ENCODE results near the gene LRRK1.

Gene LRRK1

DNA sequence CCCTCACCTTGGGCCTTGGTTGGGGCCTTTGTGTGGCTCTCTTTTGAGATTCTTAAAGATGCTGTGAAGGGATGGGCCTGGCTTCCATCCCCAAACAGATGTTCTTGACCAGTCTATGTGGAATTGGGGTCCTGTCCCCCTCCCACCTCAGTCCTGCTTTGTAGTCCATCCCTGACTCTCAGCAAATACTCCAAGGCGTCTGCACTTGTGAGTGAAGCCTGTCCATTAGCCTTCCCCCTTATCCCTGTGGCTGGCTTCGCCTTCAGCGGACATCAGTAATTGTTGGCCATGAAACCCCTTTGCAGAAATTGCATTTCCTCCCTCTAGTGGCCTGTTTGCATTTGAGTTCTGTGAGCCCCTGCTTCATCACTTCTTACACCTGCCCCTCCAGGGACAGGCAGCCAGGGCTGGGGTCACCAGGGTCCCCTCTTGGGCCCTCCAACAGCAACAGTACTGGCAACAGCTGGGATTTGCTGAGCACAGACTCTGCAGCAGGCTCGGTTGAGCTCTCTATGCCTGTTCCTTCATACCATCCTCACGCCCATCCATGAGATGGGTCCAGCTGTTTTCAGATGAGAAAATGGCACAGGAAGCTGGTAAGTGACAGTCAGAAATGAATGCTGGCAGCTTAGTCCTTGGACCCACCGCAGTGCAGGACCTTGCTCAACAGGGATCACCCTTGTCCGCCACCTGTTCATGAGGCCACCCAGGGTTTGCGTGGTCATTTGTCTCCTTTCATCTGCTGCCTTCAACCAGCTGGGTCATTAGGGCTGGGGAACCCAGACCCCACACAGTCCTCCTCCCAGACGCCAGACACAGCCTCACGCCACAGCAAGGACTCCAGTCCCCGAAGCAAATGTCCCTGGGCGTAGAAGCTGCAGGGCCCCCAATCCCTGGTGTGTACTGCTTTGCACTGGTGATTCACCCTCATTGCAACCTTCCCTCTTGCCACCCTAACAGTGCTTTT lies 8.9 kb upstream of the LRRK1 start:
- DNase-seq (ENCODE audit: low read depth in 2 of 2): no peak

DNA sequence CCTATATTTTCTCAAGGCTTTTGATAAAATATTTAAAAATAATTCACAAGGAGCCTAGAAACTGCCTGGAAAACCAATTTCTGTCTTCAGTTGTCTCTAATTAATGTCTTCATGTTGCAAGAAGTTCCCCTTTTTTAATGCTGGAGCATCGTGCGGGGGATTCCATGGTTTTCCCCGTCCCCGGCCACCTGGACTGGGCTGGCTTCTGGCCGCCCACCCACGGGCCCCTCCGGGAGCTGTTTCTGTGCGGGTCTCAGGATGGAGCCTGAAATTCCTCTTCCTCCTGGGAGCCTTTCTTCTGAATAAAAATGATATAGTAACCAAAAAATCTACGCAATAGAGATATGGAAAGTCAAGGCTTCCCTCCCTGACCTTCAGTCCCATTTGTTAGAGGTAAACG lies 8.1 kb upstream of the LRRK1 start:
- DNase-seq (ENCODE audit: low read depth in 2 of 2): no peak

DNA sequence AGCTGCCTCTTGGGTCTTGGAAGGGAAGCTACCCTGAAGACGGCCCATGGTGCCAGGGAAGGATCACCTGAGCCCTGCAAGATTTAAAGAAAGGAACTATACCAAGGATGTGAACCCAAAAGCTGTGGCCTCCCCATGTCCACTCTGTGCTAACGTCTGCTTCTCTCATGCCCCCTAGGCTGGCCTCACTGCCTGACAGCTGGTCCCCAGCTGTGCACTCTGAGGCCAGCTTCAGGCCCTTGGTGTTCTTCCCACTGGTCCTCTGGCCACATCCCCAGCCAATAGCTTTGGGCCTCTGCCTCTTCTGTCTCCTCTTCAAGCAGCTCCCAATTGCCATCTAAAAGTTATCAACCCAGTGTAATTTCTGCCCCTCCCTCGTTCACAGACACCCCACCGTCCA lies 5.2 kb upstream of the LRRK1 start:
- DNase-seq (ENCODE audit: low read depth in 2 of 2): no peak

DNA sequence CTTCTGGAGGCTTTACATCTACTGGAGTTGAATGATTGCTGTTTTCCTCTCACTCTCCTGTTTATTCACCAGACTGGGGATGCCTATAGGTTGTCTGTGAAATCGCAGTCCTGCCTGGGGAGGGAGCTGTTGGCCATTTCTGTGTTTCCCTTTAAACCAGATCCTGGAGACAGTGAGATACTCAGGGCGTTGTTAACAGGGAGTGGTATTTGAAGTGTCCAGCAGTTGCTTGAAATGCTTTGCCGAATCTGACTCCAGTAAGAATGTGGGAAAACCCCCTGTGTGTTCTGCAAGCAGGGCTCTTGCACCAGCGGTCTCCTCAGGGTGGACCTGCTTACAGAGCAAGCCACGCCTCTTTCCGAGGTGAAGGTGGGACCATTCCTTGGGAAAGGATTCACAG lies 4.3 kb upstream of the LRRK1 start:
- no peak for DNase-seq (ENCODE audit: low read depth in 2 of 2)

DNA sequence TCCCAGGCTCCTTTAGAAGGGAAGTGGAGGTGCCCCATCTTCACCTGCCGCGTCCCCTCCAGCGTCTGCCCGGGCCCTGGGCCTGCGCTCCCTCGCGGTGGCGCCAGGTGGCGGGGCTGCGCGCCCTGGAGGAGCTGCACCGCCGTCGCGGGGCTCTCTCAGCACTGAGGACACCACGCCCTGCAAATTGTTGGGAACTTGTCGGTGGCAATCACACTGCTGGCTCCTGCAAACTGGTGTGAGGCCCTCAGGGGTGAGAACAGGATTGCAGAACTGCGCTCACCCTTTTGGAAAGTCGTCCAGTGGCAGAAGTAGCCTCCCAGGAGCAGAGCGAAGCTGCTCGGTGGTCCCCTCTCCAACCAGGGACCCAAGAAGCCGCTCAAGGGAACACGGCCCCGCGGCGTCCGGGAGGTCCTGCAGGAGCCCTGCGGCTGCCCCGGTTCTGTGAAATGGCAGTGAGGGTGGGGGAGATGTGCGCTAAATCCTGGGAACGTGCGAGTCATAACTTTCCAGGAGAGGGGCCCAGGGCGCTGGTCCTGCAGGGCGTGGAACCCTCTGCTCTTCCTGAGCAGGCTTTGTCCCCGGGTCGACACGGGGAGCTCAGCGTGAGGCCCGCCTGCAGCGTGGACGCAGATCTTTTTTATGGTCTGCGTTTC lies 995 bp upstream of the LRRK1 start:
- peak; percentile 31 to 41 for DNase-seq (ENCODE audit: low read depth in 2 of 2)

DNA sequence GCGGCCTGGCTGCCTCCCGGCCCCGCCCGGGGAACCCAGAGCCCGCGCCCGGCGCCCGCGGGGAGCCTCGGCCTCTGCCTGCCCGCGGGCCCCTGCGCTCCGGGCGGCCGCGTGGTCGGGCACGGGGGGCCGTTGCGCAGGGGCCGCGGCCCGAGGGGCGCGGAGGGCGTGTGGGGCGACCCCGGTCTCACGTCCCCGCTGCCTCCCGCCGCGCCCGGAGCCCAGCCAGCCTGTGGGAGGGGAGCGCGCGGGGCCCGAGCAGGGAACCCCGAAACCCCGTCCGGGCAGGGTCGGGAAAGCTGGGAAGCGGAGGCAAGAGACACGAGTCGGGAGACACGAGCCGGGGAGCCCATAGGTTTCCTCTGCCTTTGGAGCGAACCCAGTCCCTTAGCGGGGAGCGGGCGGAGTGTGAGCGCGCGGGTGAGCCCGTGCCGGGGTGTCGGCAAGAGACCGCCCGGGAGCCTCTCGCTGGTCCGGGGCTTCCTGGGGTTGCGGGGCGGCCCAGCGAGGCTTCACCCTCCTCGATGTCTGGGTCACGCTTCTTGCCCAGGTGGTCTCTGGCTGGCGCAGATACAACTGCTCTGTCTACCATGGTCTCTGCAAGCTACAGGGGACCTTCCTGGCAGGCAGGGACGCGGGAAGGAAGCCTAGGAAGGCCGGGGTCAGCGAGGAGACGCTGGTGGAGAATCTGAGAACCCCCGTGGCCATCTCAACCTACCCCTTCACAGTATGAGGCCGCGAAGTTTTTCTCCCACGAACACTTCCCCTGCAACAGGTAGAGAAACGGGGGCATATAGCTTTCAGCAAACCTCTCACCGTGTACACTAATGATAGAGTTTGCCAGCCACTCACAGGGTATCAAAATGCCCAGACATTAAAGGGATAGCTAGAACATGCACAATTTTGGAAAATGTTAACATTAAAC lies 586 bp downstream of the LRRK1 start:
- no peak for DNase-seq (ENCODE audit: low read depth in 2 of 2)

DNA sequence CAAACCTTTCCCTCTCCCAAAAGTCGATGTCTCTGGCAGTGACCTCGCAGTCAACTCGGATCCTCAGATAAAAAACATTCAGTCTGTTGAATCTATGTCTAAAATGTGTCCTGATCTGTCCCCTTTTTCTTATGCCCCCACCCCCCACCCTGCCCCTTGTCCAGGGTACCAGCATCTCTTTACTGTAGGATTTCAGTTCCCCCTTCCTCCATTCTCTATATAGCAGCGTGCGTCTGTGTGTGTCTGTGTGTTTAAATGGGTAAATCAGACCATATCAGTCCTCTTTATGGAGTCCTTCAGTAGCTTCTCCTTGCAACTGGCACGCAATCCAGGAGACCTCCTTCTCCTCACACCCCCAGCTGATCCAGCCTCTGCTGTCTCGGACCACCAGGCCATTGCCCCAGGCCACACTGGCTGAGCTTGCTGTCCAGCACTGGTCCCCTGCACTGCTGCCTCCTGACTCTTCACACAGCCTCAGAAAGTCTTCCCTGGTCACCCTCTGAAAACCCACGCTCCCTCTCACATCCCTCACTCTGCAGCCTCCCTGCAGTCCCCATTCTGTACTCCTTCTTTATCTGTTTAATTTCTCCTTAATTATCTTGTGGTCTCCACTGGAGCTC lies 1.5 kb downstream of the LRRK1 start:
- DNase-seq (ENCODE audit: low read depth in 2 of 2): no peak

DNA sequence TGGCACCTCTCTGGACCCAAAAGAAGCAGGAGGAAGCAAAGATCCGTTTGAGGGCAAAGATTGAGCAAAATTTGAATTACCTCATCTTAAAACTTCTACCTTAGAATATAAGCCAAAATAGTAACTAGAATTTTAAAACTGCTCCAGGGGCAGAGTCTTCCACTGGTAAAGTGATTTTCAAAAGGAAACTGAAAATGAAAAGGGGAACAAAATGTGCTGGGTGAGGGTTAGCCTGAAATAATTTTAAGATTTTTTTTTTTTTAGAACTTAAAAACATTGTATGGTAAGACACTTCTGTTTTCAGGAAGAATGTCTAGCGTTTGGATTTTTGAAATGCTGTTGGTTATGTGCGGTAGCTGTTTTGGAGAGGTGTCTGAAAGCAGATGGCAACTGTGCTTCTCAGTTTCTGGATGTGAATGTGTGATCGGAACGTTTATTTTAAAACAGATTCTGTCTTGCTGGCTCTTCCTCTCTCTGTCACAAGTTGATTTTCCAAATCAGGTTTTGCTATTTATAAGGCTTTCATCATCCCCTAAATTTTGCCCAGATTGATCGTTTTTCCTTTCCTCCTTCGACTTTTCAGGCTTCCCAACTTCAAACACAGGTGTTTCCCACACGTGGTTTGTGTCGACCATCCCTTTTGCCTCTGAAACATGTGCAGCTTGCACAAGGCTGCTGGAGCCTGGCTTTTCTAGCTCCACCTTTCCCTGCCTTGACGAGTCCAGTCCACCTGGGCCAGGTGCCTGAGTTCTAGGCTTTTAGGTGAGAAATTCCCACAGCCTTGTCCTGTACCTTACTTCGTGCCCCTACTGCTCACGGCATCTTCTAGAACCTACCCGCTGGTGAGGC lies 3.3 kb downstream of the LRRK1 start:
- DNase-seq (ENCODE audit: low read depth in 2 of 2): no peak

DNA sequence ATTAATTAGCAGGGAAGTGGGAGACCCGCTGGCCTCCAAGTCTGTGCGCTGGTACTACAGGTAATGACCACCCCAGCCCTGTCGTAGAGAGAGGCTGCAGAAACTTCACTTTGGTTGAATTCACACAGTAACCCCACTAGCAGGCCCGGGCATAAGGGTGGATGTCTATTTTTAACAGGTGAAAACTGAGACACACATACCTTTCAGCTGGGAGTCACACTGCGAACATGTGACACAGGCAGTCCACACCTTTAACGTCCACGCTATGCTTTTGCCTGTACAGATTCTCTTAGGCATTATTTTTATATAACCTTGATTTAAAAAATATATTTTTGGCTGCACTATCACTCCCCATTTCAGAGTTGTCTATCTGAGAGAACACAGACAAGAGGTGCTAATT lies 3.9 kb downstream of the LRRK1 start:
- DNase-seq (ENCODE audit: low read depth in 2 of 2): no peak

DNA sequence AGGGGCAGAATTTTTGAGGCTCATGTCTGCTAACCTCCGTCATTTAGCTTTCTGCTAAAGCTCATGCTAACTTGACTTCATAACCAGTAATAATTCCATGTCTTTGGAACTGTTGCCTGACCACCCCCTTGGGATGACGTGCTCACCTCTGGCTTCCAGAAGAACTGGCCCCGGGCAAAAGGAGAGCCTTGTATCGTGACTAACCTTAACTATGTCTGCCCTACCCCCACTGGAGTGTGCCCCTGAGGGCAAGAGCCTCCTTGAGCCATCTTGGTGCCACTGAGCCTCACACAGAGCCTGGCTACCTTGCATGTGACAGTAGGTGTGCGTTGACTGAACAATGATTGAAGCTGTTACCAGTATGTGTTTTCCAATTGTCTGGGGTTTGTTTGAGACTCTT lies 4.7 kb downstream of the LRRK1 start:
- no peak for DNase-seq (ENCODE audit: low read depth in 2 of 2)

DNA sequence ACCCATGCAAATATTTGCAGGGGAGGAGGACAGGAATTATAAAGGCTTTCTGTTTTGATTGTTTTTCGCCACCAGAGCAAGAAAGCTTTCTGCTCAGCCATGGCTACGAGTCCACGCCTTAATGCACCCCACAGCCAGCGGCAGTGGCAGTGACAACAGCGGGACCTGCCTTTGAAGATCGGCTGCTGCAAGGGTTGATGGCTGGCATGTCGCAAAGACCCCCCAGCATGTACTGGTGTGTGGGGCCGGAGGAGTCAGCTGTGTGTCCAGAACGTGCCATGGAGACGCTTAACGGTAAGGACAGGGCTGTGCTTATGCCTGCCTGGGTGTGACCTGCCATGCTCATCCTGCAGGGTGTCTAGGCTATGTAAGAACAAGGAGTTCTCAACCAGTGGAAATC lies 5.3 kb downstream of the LRRK1 start:
- DNase-seq (ENCODE audit: low read depth in 2 of 2): no peak

DNA sequence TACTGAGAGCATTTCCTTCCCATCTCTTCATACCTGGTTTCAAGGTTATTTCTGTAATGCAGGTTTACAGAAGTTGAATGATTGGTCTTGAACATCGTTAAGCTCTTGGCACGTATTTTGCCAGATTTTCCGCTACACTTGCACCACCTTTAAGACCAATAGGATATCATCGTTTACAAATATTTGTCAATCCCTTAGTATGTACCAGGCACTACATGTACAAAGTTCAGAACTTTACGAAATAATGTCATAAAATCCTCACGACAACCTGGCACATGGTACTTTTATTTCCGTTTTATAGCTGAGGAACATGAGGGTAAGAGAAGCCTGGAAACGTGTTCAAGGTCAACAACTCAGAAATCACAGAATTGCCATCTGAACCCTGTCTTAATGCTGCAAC lies 6.3 kb downstream of the LRRK1 start:
- no peak for DNase-seq (ENCODE audit: low read depth in 2 of 2)

DNA sequence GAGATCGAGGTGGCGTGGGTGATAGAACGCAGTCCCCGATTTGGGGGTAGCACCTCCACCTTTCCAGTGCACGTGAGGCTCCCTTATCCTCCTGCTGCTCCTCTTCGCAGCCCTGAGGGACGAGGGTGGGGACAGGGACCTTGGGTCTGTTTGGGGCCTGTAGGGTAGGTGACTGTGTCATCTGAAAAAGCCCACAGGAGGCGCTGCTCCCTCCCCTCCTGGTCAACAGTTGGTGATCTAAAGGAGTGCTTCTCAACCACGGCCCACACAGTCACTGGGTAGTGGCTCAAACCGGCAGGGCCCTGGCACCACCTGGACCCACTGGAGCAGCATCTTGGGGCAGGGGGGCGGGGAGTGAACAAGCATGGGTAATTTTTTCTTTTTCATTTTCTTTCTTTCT lies 7.1 kb downstream of the LRRK1 start:
- no peak for DNase-seq (ENCODE audit: low read depth in 2 of 2)

DNA sequence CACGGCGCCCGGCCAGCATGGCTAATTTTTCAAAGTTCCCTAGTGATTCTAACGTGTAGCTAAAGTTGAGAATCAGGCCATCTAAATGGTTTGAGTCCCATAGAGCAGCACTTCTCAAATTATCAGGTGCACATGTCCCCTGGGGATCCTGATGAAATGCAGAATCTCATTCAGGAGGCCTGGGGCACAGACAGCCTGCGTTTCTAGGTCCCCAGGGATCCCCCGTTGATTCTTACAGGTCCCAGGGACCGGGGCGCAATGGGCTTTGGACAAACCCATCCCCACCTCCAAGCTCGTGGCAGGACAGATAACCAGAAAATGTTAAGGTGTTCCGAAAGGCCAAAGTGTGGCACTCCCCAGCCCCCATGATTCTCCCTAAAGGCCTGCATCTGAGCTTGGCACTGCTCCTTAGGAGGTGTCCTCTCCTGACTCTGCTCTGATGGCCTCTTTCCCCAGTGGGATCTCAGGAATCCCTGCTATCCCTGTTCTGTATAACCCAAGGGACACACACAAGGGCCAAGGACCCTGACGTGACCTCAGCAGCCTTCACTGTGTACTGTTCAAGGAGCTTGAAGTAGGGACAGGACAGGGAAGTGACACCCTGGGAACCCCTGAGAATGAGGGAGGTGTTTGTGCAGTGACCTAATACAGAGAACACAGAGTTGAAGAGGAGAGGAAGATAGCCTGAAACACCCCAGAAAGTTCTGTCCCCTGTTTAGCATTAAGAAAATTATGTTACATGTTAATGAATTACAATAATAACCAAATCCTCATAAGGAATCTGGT lies 8.0 kb downstream of the LRRK1 start:
- no peak for DNase-seq (ENCODE audit: low read depth in 2 of 2)

DNA sequence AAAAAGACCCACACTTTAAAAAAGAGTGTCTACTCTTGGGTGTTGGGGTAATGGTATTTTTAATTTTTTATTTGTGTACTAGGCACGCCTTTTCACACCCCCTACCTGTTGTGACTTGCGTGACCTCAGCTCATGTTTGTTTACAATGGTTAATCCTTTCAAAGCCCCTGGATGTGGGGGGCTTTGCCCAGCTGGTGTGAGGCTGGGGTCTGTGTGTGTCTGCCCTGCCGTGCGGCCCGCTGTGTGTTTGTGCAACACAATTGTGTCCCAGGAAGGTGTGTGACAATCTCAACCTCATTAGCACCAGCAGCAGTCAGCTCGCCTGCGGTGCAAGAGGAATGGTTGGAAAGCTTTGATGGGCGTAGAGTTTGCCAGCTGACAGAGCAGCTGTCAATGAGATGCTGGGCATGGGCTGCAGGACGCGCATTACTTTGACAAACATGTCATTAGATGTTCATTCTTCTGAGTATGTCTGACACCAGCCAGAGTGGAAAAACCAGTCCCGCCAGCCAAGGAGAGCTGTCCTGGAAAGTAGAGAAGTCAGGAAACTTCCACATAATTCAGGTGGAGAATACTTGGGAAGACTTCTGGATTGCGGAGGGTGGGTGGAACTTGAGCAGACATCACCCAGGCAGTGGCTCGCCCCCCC lies 9.6 kb downstream of the LRRK1 start:
- no peak for DNase-seq (ENCODE audit: low read depth in 2 of 2)

DNA sequence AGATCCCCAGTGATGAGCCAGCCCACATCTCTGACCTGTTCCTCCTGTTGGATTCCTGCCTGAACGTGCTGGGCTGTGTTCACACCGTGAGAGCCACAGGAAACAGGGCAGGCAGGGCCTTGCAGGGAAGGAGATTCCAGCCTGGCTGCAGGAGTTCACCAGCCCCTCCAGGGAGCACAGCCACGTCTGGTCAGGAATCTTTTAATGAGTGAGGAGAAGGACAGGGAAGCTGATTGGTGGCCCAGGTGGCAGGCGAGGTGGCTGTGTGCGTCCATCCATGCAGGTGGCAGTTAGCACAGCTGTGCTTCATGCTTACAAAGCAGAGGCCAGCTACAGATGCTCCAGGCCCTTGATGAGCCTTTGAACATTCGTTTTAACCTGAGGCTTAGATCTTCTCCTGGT lies 10.5 kb downstream of the LRRK1 start:
- no peak for DNase-seq (ENCODE audit: low read depth in 2 of 2)

DNA sequence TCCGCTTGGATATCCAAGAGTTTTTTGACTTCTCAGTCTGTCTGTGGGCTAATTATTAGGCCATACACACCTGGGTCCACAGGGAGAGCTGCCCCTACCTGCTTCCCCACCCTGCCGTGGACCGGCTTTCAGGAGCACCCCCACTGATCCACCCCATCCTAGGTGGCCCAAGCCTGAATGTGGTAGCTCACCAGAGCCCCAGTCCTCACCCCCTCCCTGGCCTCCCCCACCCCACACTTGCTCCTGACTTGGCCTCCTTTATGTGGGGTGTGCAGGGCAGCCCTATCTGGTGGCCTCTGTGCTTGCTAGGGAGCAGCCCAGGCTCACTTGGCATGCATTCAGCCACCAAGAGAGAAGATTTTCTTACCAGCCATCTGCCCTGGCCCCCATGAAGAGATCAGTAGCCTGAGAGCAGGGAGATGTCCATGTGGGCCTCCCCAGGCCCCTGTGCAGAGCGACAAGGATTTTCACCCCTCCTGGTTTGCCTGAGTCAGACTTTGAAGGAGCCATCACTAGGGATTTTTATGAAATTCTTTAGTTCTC lies 11.2 kb downstream of the LRRK1 start:
- DNase-seq (ENCODE audit: low read depth in 2 of 2): no peak

DNA sequence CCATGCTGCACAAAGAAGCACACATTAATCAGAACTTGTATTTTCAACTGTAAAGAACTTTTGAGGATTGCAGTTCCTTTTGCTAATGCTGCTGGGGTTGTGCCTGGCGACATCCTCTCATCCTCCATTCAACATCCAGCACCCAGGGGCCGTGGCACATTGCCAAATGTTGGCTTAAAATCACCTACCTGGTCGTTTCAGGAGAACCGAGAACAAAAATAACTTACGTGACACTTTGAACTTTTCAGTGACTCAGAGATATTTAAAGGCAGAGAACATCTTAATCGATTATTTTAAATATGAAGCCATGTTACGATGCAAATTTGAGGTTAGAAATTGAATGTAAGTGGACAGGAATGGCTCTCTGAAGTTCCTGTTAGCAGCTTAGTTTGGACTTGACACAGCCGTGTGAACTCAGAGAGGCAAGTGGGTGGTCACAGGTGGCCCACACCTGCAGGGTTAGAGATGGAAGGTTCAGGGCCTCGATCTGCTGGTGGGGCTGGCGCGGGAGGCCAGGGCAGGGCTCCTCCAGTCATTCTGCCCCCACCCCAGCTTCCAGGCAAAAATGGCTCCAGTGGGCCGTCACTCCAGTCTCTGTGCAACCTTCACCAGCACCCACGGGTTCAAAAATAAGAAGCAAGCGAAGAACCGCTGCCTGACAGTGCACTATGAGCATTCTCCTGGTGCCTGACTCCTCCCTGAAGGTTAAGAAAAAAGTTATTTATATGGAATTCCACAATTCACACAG lies 12.2 kb downstream of the LRRK1 start:
- no peak for DNase-seq (ENCODE audit: low read depth in 2 of 2)

All from fibroblast of skin of left quadriceps (primary cell).